GM20000 (cell line): ENCODE results near the gene PLPPR4.

Source experiments
- DNase-seq: peaks from one replicate; pipeline ENCODE4 v3.0.0; 2012; ENCODE audit warnings: low spot score
- CTCF ChIP-seq: IDR thresholded peaks from 2 replicates; pipeline ENCODE4 v1.5.1; 2012; ENCODE audit warnings: mild to moderate bottlenecking, control low read depth; ENCODE audit errors: extremely low read depth, missing control alignments

PLPPR4 gene

GRCh38 chr1:99332561-99332960 is 68.3 kb downstream of the PLPPR4 start:
- no peak for TF ChIP-seq CTCF
- no peak for DNase-seq

DNA sequence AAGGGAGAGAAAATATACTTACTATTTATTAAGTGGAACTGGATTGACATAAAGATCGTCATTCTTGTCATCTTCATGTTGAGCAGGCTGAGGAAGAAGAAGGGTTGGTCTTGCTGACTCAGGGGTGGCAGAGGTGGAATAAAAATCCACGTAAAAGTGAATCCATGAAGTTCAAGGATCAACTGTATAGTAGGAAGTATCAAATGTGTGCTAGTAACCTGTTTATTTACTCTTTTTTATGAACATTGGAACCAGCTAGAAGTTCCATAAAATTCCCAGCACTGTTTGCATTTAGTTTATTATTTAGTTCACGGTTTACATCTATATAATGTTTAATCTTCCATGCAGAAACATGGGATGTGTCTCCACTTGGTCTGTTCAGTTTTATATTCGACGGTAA is 70.7 kb downstream of the PLPPR4 start:
- DNase-seq, result no peak
- TF ChIP-seq CTCF, result no peak

GRCh38 chr1:99347041-99347684 is 82.9 kb downstream of the PLPPR4 start:
- no peak for DNase-seq
- no peak for TF ChIP-seq CTCF

GRCh38 chr1:99348397-99349132 is 84.3 kb downstream of the PLPPR4 start:
- no peak for DNase-seq
- no peak for TF ChIP-seq CTCF

GRCh38 chr1:99352821-99353220 is 88.5 kb downstream of the PLPPR4 start:
- no peak for TF ChIP-seq CTCF
- no peak for DNase-seq

DNA sequence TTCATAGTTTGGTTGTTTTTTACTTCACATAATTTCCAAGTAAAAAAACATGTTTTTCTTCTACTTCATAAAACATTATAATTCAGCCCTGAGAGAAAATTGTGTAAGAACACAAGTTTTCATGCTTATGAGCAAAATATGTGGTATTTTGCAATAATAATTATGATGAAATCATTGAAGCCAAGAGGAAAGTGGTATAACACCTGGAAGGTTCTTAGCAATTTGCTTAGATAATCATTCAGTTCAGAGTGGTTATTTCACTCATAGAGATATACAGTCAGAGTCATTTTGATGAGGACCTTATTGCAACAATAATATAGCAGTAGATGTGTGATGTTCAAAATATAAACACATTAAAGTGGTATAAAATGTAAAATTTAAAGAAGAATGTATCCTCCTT is 94.5 kb downstream of the PLPPR4 start:
- TF ChIP-seq CTCF, result no peak
- DNase-seq, result no peak
